PC-9 (cell line): ENCODE measurements around the gene TLE5. TPM values are rescaled to one million over a fixed set of nuclear protein-coding genes. Genes with fewer than 3 reads are reported as not detected.

ENCODE experiments used
- BruUV-seq: library from RNA; stranded (reverse); fragments of 400-500 nt; replicated peaks from 2 replicates; lab custom pipeline; 2021; lab: Mats Ljungman, UMichigan
- CTCF ChIA-PET: fragments of 300-600 bp; sonication (Branson Sonifier 250); formaldehyde crosslinking; loops from one replicate; lab custom pipeline; 2022; ENCODE audit warnings: antibody characterized with exemption; lab: Charles Lee
- POLR2A ChIA-PET: fragments of 300-600 bp; sonication (Branson Sonifier 250); formaldehyde crosslinking; loops from one replicate; lab custom pipeline; 2022; ENCODE audit warnings: antibody characterized with exemption; ENCODE audit not compliant: unreplicated experiment; lab: Charles Lee
- DNase-seq, 2 experiments: peaks; one replicate each; pipeline versions ENCODE4 v3.0.0 to v3.0.0-alpha.2; 2015 to 2022; ENCODE audit warnings: mixed read lengths in 1 of 2
- H2AFZ ChIP-seq: fragments of 200-600 bp; sonication (generic); 2 replicates; pipeline ENCODE4 v1.8.1; 2017; ENCODE audit warnings: antibody characterized with exemption
- H3F3A ChIP-seq: fragments of 200-600 bp; sonication (generic); 2 replicates; pipeline ENCODE4 v1.8.1; 2017; ENCODE audit warnings: antibody characterized with exemption, mild to moderate bottlenecking, low read depth; ENCODE audit not compliant: insufficient read depth
- H3K27ac ChIP-seq: fragments of 200-600 bp; sonication (generic); 2 replicates; pipeline ENCODE4 v1.6.1; 2016; ENCODE audit warnings: mixed run types
- H3K27me3 ChIP-seq: fragments of 200-600 bp; sonication (generic); 2 replicates; pipeline ENCODE4 v1.6.1; 2016; ENCODE audit warnings: low read depth, mixed run types; ENCODE audit not compliant: insufficient read depth
- H3K36me3 ChIP-seq: fragments of 200-600 bp; sonication (generic); 2 replicates; pipeline ENCODE4 v1.6.1; 2016; ENCODE audit warnings: low read depth, mixed run types
- H3K4me1 ChIP-seq: fragments of 200-600 bp; sonication (generic); replicated peaks from 2 replicates; pipeline ENCODE4 v1.6.1; 2016; ENCODE audit warnings: mixed run types; ENCODE audit not compliant: insufficient read depth
- H3K4me2 ChIP-seq: fragments of 200-600 bp; sonication (generic); 2 replicates; pipeline ENCODE4 v1.6.1; 2017; ENCODE audit warnings: mixed run types
- H3K4me3 ChIP-seq: fragments of 200-600 bp; sonication (generic); 2 replicates; pipeline ENCODE4 v1.6.1; 2016; ENCODE audit warnings: mixed run types
- H3K79me2 ChIP-seq: fragments of 200-600 bp; sonication (generic); 2 replicates; pipeline ENCODE4 v1.6.1; 2017; ENCODE audit warnings: low read depth, mixed run types
- H3K9me2 ChIP-seq: fragments of 200-600 bp; sonication (generic); 2 replicates; pipeline ENCODE4 v1.8.1; 2017; ENCODE audit warnings: mild to moderate bottlenecking; ENCODE audit not compliant: insufficient read depth
- H3K9me3 ChIP-seq: fragments of 200-600 bp; sonication (generic); 2 replicates; pipeline ENCODE4 v1.8.1; 2016; ENCODE audit warnings: low read depth; ENCODE audit not compliant: insufficient read depth
- H4K20me1 ChIP-seq: fragments of 200-600 bp; sonication (generic); 2 replicates; pipeline ENCODE4 v1.8.1; 2017; ENCODE audit not compliant: insufficient read depth
- EZH2 ChIP-seq: fragments of 200-600 bp; sonication (generic); IDR thresholded peaks from 2 replicates; pipeline ENCODE4 v1.8.0; 2017; ENCODE audit warnings: antibody characterized with exemption, low read depth
- intact Hi-C: fragments of 100-400 bp; cut with micrococcal nuclease; formaldehyde crosslinking; loops from one replicate; pipeline ENCODE4 v1.10.0; 2022; ENCODE audit not compliant: unreplicated experiment
- total RNA-seq: library from RNA; stranded (reverse); gene quantifications from 2 replicates; pipeline ENCODE4 v1.2.3, GENCODE V29; 2021
- TF ChIP-seq, protein P1 (sequence below): fragments of 200-600 bp; sonication (generic); conservative IDR thresholded peaks from 2 replicates; pipeline ENCODE4 v1.6.1; 2017; ENCODE audit warnings: mixed run types, antibody characterized with exemption, mild to moderate bottlenecking, moderate library complexity

The TLE5 gene
- total RNA-seq, 1 experiment from 2014 or later = 217 TPM

DNA sequence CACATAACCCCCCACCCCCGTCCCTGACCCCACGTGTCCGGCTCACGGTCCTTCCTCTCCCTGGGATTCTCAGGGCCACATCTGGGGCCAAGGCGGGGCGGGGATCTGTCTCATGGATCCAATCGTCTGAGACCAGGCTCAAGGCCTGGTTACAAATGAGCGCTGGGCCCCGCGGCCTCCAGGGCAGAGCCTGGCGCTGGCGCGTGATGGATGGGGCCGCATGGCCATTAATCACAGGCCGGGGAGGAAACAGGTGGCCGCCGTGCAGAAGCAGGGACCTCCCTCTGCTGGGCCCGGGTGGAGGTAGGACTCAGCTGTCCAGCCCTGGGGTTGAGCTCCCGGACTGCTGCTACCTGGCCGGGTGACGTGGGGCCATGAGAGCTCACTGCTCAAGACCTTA, 5.8 kb upstream of the TLE5 start:
- intact Hi-C loops = no loop called here

DNA sequence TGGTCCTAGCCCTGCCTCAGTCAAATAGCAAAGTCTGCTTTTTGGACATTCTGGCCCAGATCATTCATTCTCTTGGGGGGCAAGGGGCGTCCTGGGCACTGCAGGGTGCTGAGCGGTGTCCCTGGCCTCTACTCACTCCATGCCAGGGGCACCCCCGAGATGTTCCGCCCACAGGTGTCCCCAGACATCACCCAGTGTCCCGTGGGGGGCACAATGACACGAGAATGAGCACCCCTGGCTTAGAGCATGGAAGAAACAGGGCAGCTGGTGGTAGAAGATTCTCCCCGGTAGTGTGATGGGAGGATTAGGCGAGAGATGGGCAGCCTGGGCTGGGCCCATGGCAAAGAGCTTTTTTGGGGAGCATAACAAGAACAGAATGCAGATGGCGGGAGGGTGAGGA, 5.3 kb upstream of the TLE5 start:
- no peaks in the 10 kb centered on the region for H3K79me2 ChIP-seq
- H3K9me3 ChIP-seq = no peaks in the 10 kb centered on the region
- no peak overlapping the region for H3K27ac ChIP-seq
- no TSS peak for BruUV-seq
- no peak for DNase-seq
- no peak overlapping the region for H3K4me2 ChIP-seq
- no peaks in the 10 kb centered on the region for H3K9me2 ChIP-seq
- no peaks in the 10 kb centered on the region for H3K27me3 ChIP-seq
- TF ChIP-seq, protein P1, sequence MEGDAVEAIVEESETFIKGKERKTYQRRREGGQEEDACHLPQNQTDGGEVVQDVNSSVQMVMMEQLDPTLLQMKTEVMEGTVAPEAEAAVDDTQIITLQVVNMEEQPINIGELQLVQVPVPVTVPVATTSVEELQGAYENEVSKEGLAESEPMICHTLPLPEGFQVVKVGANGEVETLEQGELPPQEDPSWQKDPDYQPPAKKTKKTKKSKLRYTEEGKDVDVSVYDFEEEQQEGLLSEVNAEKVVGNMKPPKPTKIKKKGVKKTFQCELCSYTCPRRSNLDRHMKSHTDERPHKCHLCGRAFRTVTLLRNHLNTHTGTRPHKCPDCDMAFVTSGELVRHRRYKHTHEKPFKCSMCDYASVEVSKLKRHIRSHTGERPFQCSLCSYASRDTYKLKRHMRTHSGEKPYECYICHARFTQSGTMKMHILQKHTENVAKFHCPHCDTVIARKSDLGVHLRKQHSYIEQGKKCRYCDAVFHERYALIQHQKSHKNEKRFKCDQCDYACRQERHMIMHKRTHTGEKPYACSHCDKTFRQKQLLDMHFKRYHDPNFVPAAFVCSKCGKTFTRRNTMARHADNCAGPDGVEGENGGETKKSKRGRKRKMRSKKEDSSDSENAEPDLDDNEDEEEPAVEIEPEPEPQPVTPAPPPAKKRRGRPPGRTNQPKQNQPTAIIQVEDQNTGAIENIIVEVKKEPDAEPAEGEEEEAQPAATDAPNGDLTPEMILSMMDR = no peak
- TF ChIP-seq EZH2 = no peak
- H2AFZ ChIP-seq = no peak overlapping the region
- peaks cover 4% of the 10 kb centered on the region; the same call in 1 of the 2 replicates for H3F3A ChIP-seq
- intact Hi-C loops = no loop called here
- ChIA-PET POLR2A (no interaction called here), CTCF (no interaction called here)
- H4K20me1 ChIP-seq = no peaks in the 10 kb centered on the region
- H3K4me1 ChIP-seq = no peaks in the 10 kb centered on the region
- H3K36me3 ChIP-seq = no peaks in the 10 kb centered on the region
- no peak overlapping the region for H3K4me3 ChIP-seq

More for the DNA sequence above, 5.8 kb upstream of the TLE5 start:
- TF ChIP-seq, protein P1 = no peak
- TF ChIP-seq EZH2 = no peak
- Histone ChIP-seq H3K36me3 (no peaks in the 10 kb centered on the region), H3K79me2 (no peaks in the 10 kb centered on the region), H3K27ac (no peak overlapping the region), H3K27me3 (no peaks in the 10 kb centered on the region), H3K4me2 (no peak overlapping the region), H4K20me1 (no peaks in the 10 kb centered on the region), H3K9me2 (no peaks in the 10 kb centered on the region), H3K9me3 (no peaks in the 10 kb centered on the region), H3F3A (peaks cover 4% of the 10 kb centered on the region; the same call in 1 of the 2 replicates), H2AFZ (no peak overlapping the region), H3K4me1 (no peaks in the 10 kb centered on the region), H3K4me3 (no peak overlapping the region)
- BruUV-seq = no TSS peak
- no peak for DNase-seq
- ChIA-PET POLR2A (no interaction called here), CTCF (interaction anchor here (0.5 kb wide), 1 partner anchor 232 kb away, joined by 13 read pairs; no protein-coding TSS in a partner anchor)

DNA sequence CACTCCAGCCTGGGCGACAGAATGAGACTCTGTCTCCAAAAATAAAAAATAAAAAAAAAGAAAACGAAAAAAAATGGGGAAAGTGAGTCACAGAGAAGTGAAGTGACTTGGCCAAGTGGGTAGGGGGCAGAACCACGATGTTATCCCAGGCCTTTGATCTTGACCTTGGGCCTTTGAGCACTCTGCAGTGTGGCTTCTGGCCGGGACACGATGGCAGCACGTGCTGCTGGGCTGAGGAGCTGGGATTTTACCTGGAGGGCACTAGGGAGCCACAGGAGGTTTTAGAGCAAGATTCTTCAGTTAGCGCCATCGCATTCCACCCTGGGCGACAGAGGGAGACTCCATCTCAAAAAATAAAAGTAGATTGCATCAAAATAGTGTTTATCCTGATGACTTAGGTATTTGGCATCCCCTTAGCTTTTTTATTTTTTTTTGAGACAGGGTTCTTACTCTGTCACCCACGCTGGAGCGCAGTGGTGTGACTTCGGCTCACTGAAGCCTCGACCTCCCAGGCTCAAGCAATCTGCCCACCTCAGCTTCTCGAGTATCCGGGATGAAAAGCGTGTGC, 4.3 kb upstream of the TLE5 start:
- Histone ChIP-seq H4K20me1 (no peaks in the 10 kb centered on the region), H3K4me1 (no peaks in the 10 kb centered on the region), H3K27me3 (no peaks in the 10 kb centered on the region), H3K4me2 (no peak overlapping the region), H3F3A (peaks cover 4% of the 10 kb centered on the region; the same call in 1 of the 2 replicates), H3K27ac (no peak overlapping the region), H3K9me3 (no peaks in the 10 kb centered on the region), H3K79me2 (no peaks in the 10 kb centered on the region), H3K9me2 (no peaks in the 10 kb centered on the region), H3K4me3 (no peak overlapping the region), H2AFZ (no peak overlapping the region), H3K36me3 (no peaks in the 10 kb centered on the region)
- BruUV-seq = no TSS peak
- no peak for TF ChIP-seq EZH2
- TF ChIP-seq, protein P1 = no peak
- intact Hi-C loops = no loop called here
- DNase-seq = no peak
- CTCF ChIA-PET = no interaction called here
- POLR2A ChIA-PET = no interaction called here
